ENCODE data around the gene TMEM86B.
"Not testable (repeated sequence)": the region's sequence is repeated elsewhere in the genome, so short reads cannot be mapped to it uniquely, and the experiment has no call there.

Gene TMEM86B

GRCh38 chr19:55241935-55242464 is 13.4 kb upstream of the TMEM86B start:
- no peak for ATAC-seq

- ATAC-seq, result no peak
Observed at GRCh38 chr19:55241143-55241934, 12.8 kb upstream of the TMEM86B start.

GRCh38 chr19:55240713-55241020 is 12.1 kb upstream of the TMEM86B start:
- no peak for ATAC-seq

GRCh38 chr19:55239004-55239403 is 10.4 kb upstream of the TMEM86B start:
- ATAC-seq, result no peak

GRCh38 chr19:55238030-55238429 is 9.5 kb upstream of the TMEM86B start:
- no peak for ATAC-seq

- ATAC-seq, result no peak
Observed at GRCh38 chr19:55232986-55233385, 4.4 kb upstream of the TMEM86B start.

- ATAC-seq, result no peak
Observed at GRCh38 chr19:55232286-55232602, 3.7 kb upstream of the TMEM86B start.

GRCh38 chr19:55231391-55232285 is 3.1 kb upstream of the TMEM86B start:
- ATAC-seq, result no peak

- ATAC-seq, result no peak
Observed at GRCh38 chr19:55230780-55231179, 2.2 kb upstream of the TMEM86B start.

- no peak for ATAC-seq
Observed at GRCh38 chr19:55230329-55230728, 1.8 kb upstream of the TMEM86B start.

- no peak for ATAC-seq
Observed at GRCh38 chr19:55229789-55230182, 1.2 kb upstream of the TMEM86B start.

- no peak for ATAC-seq
Observed at GRCh38 chr19:55229145-55229788, 704 bp upstream of the TMEM86B start.

GRCh38 chr19:55228015-55228391 is 560 bp downstream of the TMEM86B start:
- no peak for ATAC-seq

- ATAC-seq, result no peak
Observed at GRCh38 chr19:55227241-55228014, 1.1 kb downstream of the TMEM86B start.

- no peak for ATAC-seq
Observed at GRCh38 chr19:55226788-55227187, 1.8 kb downstream of the TMEM86B start.

GRCh38 chr19:55226273-55226672 is 2.3 kb downstream of the TMEM86B start:
- ATAC-seq, result no peak

- no peak for ATAC-seq
Observed at GRCh38 chr19:55225415-55225958, 3.1 kb downstream of the TMEM86B start.

GRCh38 chr19:55224679-55225414 is 3.7 kb downstream of the TMEM86B start:
- ATAC-seq, result not testable (repeated sequence)

- ATAC-seq, result no peak
Observed at GRCh38 chr19:55224038-55224665, 4.4 kb downstream of the TMEM86B start.

- ATAC-seq, result no peak
Observed at GRCh38 chr19:55223291-55224037, 5.1 kb downstream of the TMEM86B start.

Measured in activated CD4-positive, CD25-positive, alpha-beta regulatory T cell treated with anti-CD3 and anti-CD28 coated beads, Interleukin-2, amount 50 U/mL, for 24 hours (primary cell).